ENCODE data around the gene SGSM2. TPM values are rescaled to one million over a fixed set of nuclear protein-coding genes. Genes with fewer than 3 reads are reported as not detected.

SGSM2 gene
- total and polyA plus RNA-seq, 2 donors (not counting 1 experiment from before 2014, with no cell fraction given) = 139 to 181 TPM

DNA sequence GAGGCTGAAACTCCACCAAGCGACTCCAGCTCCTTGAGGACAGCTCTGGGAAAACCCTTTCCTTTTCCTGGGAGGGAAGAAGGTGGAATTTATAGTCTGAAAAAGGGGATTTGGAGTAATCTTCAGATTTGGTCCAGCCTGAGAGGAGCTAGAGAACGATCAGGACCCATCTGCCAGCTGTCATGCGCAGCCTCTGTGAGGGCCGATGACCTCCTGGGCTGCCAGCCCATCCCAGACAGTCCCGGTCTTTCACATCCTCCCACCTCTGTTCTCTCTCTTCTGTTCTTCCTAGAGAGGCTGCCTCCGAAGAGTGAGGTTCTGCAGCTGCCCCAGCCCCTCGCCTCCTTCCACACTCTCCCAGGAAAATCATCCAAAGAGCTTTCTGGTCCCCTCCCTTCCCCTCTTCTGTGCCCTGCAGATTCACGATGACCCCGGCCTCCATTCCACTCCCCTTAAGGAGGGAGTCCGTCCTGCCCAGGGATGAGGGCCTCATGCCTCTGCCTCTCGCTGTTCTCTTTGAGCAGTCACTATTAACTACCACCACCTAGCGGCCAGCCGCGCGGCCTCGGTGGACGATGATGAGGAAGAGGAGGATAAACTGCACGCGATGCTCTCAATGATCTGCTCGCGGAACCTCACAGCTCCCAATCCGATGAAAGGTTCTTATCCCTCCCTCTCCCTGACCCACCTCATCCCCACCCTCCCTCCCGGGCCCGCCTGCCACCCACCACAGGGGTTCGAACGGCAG is 29.6 kb downstream of the SGSM2 start:
- no peak overlapping the region for H3K4me3 Mint-ChIP-seq
- no peak for TF ChIP-seq EZH2 (IDR thresholded peaks at IDR 0.05; ENCODE audit: borderline replicate concordance, insufficient read depth, low read depth, low read length, poor library complexity, severe bottlenecking)
- TF ChIP-seq, protein P1, sequence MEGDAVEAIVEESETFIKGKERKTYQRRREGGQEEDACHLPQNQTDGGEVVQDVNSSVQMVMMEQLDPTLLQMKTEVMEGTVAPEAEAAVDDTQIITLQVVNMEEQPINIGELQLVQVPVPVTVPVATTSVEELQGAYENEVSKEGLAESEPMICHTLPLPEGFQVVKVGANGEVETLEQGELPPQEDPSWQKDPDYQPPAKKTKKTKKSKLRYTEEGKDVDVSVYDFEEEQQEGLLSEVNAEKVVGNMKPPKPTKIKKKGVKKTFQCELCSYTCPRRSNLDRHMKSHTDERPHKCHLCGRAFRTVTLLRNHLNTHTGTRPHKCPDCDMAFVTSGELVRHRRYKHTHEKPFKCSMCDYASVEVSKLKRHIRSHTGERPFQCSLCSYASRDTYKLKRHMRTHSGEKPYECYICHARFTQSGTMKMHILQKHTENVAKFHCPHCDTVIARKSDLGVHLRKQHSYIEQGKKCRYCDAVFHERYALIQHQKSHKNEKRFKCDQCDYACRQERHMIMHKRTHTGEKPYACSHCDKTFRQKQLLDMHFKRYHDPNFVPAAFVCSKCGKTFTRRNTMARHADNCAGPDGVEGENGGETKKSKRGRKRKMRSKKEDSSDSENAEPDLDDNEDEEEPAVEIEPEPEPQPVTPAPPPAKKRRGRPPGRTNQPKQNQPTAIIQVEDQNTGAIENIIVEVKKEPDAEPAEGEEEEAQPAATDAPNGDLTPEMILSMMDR (IDR thresholded peaks at IDR 0.05) = no peak
- intact Hi-C loops (cut with micrococcal nuclease) = no loop called here
- 95% methylated on average over 6 of the region's 26 CpGs for WGBS (ENCODE audit: insufficient coverage)
- Histone ChIP-seq H3K9me3 (ENCODE audit: control extremely low read depth in 1 of 3, control insufficient read depth in 2 of 3, insufficient read depth in 1 of 3, low read length in 2 of 3) (no peaks in the 10 kb centered on the region), H3K4me1 (ENCODE audit: control insufficient read depth in 2 of 2, insufficient read depth in 2 of 2, low read length in 2 of 2) (no peaks in the 10 kb centered on the region), H3K9ac (ENCODE audit: low read length) (no peak overlapping the region), H3K4me3 (ENCODE audit: control extremely low read depth in 1 of 5, extremely low read depth in 1 of 5, insufficient read depth in 1 of 5, low read depth in 2 of 5, low read length in 4 of 5) (no peak overlapping the region), H3K79me2 (ENCODE audit: control insufficient read depth, insufficient read depth, low read length) (no peaks in the 10 kb centered on the region), H2AFZ (ENCODE audit: insufficient read depth, low read depth, low read length, poor library complexity, severe bottlenecking) (no peak overlapping the region), H3K4me2 (replicated peaks; ENCODE audit: low read depth, low read length, poor library complexity, severe bottlenecking) (no peak overlapping the region), H4K20me1 (ENCODE audit: control insufficient read depth, insufficient read depth, low read length, poor library complexity, severe bottlenecking) (no peaks in the 10 kb centered on the region), H3K27ac (ENCODE audit: low read length in 2 of 2) (no peak overlapping the region), H3K27me3 (replicated peaks in 1 of 4; ENCODE audit: control extremely low read depth in 1 of 4, control insufficient read depth in 3 of 4, insufficient read depth in 4 of 4, low read length in 3 of 4) (no peaks in the 10 kb centered on the region), H3K36me3 (replicated peaks in 1 of 2; ENCODE audit: control extremely low read depth in 1 of 2, control insufficient read depth in 1 of 2, extremely low read depth in 1 of 2, insufficient read depth in 2 of 2, low read length in 1 of 2) (peaks cover 0 to 17% of the 10 kb centered on the region in 2 experiments)
- H3K27ac Mint-ChIP-seq = no peak overlapping the region
- DNase-seq (no peak), ATAC-seq (ENCODE audit: low read depth) (no peak)
- POLR2A ChIA-PET = no interaction called here
- no peaks in the 10 kb centered on the region for H3K9me3 Mint-ChIP-seq (ENCODE audit: insufficient read depth)
- CTCF ChIA-PET = interaction anchor here (1.1 to 1.8 kb wide), 2 partner anchors 14 to 15 kb away, joined by 6 to 9 read pairs; no protein-coding TSS in a partner anchor
- H3K27me3 Mint-ChIP-seq = no peaks in the 10 kb centered on the region
- no peaks in the 10 kb centered on the region for H3K4me1 Mint-ChIP-seq

DNA sequence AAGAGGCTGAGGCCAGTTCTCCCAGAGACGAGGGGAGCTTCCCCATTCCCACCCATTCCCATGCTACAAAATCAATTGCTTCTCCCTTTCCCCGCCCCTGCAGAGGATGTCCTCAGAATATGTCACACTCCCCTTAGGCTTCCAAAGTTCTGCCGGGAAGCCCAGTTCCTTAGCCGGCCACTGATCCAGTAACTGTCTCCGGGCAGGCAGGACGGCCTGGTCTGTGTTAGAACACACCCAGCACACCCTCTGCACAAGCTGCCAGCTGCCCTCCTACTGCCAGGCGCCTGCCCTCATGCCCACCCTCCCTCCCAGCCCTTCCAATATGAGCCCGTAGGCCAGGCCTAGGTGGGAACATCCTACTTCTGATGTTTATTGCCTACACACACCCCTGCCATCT is 31.1 kb downstream of the SGSM2 start:
- CTCF ChIA-PET = interaction anchor here (2.7 kb wide), 1 partner anchor 48 kb away, joined by 11 read pairs; no protein-coding TSS in a partner anchor
- H3K4me2 ChIP-seq (replicated peaks; ENCODE audit: low read depth, low read length, poor library complexity, severe bottlenecking) = no peak overlapping the region
- POLR2A ChIA-PET = no interaction called here
- TF ChIP-seq, protein P1 (IDR thresholded peaks at IDR 0.05) = no peak
- no peak for TF ChIP-seq EZH2 (IDR thresholded peaks at IDR 0.05; ENCODE audit: borderline replicate concordance, insufficient read depth, low read depth, low read length, poor library complexity, severe bottlenecking)
- no peak for DNase-seq
- intact Hi-C loops (cut with micrococcal nuclease) = no loop called here
- H3K79me2 ChIP-seq (ENCODE audit: control insufficient read depth, insufficient read depth, low read length) = no peaks in the 10 kb centered on the region
- Mint-ChIP-seq H3K27me3 (no peaks in the 10 kb centered on the region), H3K4me3 (no peak overlapping the region), H3K4me1 (no peaks in the 10 kb centered on the region), H3K9me3 (ENCODE audit: insufficient read depth) (no peaks in the 10 kb centered on the region), H3K27ac (no peak overlapping the region)
- H3K27ac ChIP-seq (ENCODE audit: low read length in 2 of 2) = no peak overlapping the region
- 96% methylated on average over 6 of the region's 8 CpGs for WGBS (ENCODE audit: insufficient coverage)
- no peak for ATAC-seq (ENCODE audit: low read depth)
- H3K4me3 ChIP-seq (ENCODE audit: control extremely low read depth in 1 of 5, extremely low read depth in 1 of 5, insufficient read depth in 1 of 5, low read depth in 2 of 5, low read length in 4 of 5) = no peak overlapping the region
- no peak overlapping the region for H3K9ac ChIP-seq (ENCODE audit: low read length)
- no peaks in the 10 kb centered on the region for H3K4me1 ChIP-seq (ENCODE audit: control insufficient read depth in 2 of 2, insufficient read depth in 2 of 2, low read length in 2 of 2)
- H3K27me3 ChIP-seq (replicated peaks in 1 of 4; ENCODE audit: control extremely low read depth in 1 of 4, control insufficient read depth in 3 of 4, insufficient read depth in 4 of 4, low read length in 3 of 4) = no peaks in the 10 kb centered on the region
- H3K9me3 ChIP-seq (ENCODE audit: control extremely low read depth in 1 of 3, control insufficient read depth in 2 of 3, insufficient read depth in 1 of 3, low read length in 2 of 3) = no peaks in the 10 kb centered on the region
- H3K36me3 ChIP-seq (replicated peaks in 1 of 2; ENCODE audit: control extremely low read depth in 1 of 2, control insufficient read depth in 1 of 2, extremely low read depth in 1 of 2, insufficient read depth in 2 of 2, low read length in 1 of 2) = peaks cover 0 to 9% of the 10 kb centered on the region in 2 experiments
- no peaks in the 10 kb centered on the region for H4K20me1 ChIP-seq (ENCODE audit: control insufficient read depth, insufficient read depth, low read length, poor library complexity, severe bottlenecking)
- H2AFZ ChIP-seq (ENCODE audit: insufficient read depth, low read depth, low read length, poor library complexity, severe bottlenecking) = no peak overlapping the region
